ENCODE results near the gene MGAT3.
"Not testable (repeated sequence)": the region's sequence is repeated elsewhere in the genome, so short reads cannot be mapped to it uniquely, and the experiment has no call there.

Gene MGAT3

GRCh38 chr22:39490135-39490798 lies 33.5 kb downstream of the MGAT3 start:
- peak in 1 of 2 experiments; percentile 10 for DNase-seq (ENCODE audit: low read depth in 2 of 2)

DNA sequence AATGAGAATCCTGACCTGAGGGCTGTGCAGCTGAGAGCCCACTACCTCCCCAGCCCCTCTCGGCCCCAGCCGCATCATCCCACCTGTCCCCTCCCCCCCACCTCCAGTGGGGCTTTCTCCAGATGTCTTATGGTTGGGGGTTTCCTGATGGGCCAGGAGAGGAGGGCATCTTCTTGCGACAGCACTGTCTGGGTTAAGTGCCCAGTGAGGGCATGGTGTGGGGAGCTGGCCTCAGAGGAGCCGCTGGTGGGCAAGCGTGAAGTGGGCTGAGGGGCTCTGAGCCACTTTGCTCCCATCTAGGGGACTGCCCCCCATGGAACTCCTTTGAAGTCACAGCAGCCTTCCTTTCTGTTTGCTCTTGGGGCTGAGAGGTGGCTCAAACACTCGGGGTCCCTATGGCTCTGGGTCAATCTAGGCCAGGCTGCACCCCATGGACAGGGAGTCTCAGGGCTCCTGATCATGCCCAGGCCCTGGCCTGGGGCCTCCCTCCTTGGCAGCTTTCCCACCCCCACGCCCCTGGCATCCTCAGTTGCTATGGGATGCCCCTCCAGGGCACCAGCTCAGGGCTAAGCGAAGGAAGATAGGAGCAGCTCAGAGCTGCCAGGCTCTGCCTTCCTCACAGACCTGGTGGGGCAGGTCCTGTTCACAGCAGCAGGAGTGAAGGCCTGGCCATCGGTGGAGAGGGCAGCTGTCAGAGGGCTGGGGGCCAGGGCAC lies 34.3 kb downstream of the MGAT3 start:
- DNase-seq (ENCODE audit: low read depth in 2 of 2): no peak

- DNase-seq (ENCODE audit: low read depth in 2 of 2): no peak
Observed at GRCh38 chr22:39491696-39492095, 34.9 kb downstream of the MGAT3 start.

DNA sequence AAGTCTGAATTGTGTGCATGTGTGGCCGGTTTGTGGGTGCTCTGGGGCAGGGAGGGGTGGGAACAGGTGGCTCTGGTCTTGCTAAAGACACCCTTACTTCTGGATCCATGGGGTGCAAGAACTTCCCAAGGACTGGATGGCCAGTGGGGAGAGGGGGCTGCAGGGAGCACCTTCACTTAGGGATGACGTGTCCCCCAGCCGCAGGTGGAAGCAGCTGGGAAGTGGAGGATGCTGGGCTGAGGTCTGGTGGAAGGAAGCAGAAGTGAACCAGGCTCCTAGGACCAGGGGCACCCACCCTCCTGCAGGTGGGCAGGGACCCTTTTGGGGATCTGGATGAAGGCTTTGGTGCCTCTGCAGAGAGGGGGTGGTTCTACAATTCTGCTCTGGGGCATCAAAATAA lies 35.4 kb downstream of the MGAT3 start:
- DNase-seq (ENCODE audit: low read depth in 2 of 2): no peak

GRCh38 chr22:39493759-39494158 lies 36.9 kb downstream of the MGAT3 start:
- DNase-seq (ENCODE audit: low read depth in 2 of 2): peak in 1 of 2 experiments; percentile 20

DNA sequence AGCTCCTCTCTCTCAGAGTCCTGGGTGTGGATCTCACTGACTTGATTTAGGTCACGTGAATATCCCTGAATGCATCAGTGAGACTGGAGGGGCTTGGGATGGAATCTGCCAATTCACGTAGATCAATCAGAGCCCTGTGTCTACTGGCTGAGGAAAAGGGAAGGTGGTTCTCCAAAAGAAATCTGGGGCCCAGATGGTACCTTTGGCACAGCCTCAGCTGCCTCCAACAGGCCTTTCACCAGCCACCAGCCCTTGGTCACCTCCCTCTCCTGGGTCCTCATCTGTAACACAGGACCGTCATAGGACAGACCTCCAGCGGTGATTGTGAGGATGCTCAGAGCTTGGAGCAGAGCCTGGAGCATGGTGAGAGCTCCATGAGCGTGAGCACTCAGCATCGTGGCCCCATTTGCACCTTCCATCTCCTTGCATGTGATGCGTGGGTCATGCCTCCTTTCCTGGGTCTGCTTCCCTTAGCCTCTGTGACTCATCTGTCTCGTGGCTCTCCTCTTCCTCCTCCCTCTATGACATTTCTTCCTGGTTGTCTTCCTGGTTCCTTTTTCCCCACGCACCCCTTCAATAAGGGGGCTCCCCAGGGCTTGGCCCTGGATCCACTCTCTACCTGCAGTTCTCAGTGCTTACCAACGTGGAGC lies 37.8 kb downstream of the MGAT3 start:
- DNase-seq (ENCODE audit: low read depth in 2 of 2): no peak

GRCh38 chr22:39496131-39496838 lies 39.5 kb downstream of the MGAT3 start:
- DNase-seq (ENCODE audit: low read depth in 2 of 2): no peak

DNA sequence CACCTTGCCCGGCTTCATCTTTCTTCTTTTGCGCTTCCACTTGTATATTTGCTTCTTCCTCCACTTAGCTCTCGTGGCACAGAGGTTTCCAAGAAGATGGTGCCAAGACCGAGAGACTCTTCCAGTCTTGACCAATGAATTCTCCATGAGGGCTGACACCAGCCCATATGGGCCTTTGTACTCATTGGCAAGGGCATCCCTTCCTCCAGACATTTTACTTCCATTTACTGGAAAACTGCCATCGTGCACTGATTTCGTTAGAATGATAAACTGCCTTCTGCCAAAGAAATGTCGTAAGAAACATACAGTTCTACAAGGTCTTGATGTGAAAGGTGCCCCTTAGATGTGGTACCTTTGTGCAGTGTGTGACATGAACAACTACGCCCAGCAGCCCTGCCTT lies 40.6 kb downstream of the MGAT3 start:
- no peak for DNase-seq (ENCODE audit: low read depth in 2 of 2)

- no peak for DNase-seq (ENCODE audit: low read depth in 2 of 2)
Observed at GRCh38 chr22:39498368-39498767, 41.6 kb downstream of the MGAT3 start.

DNA sequence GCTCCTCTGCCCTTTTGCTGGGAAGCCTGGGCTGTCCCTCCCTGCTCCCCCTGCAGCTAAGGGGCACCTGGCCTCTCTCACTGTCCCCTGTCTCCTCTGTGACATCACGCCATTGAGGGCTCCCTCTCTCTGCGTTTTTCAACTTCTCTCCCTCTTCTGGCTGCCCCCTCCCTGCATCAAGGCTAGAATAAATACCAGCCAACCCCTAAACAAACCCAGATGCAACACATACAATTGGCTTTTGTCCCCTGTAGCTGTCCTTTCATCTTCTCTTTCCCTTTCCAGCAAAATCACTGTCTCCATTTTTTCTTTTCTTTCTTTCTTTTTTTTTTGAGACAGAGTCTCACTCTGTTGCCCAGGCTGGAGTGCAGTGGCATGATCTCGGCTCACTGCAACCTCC lies 42.0 kb downstream of the MGAT3 start:
- no peak for DNase-seq (ENCODE audit: low read depth in 2 of 2)

- no peak for DNase-seq (ENCODE audit: low read depth in 2 of 2)
Observed at GRCh38 chr22:39500101-39500500, 43.3 kb downstream of the MGAT3 start.

DNA sequence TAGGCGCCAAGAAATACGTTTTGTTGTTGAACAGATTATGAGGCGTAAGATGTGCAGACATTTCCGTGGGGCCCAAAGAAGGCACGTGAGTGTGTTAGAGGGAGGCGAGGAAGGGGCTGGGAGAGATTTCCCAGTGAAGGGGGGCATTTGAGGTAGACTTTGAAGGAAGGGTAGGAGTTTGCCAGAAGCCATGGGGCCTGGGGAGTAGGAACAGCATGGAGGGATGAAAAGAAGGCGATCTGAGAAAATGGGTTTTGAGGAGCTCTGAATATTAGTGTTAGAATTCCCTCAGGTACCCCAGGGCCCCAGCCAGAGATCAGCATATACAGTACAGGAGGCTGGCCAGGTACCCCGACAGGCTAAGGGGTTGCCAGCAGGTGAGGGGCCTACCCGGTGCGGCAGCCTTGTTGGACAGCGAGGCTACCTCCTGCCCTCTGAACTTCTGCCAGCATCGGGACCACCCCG lies 44.9 kb downstream of the MGAT3 start:
- DNase-seq (ENCODE audit: low read depth in 2 of 2): no peak

GRCh38 chr22:39502109-39502788 lies 45.4 kb downstream of the MGAT3 start, which contains the start of gene MIEF1:
MIEF1 (plus strand) TSS chr22:39502290; CDS start chr22:39511295, 9,005 bp downstream.
- peak; percentile 76 to 79 for DNase-seq (ENCODE audit: low read depth in 2 of 2)

DNA sequence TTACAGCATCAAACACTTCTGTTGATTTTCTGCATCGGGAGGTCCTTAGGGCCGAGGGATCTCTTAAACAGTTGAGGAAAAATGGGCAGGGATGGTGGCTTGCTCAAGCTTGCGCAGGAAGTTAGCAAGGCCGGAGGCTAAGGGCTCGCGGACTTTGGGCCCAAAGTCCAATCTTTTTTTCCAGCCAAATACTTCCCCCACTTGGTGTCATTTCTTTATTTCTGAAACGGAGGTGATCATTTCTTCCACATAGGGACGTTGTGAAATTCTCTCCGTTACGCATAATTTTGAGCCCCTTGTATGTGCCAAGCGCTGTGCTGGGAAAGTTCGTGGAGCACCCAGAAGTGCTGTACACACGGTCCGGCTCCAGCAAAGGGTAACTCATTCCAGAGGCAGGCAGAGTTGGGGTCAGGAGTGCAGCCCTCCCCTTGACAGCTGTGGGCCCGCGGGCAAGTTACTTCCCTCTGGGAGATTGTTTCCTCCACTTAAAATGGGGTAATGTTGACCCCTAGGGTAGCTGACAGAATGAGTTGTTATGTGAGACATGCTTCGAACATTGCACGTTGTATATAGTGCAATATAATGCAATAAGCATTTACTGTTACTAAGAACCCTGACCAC lies 46.1 kb downstream of the MGAT3 start:
- DNase-seq (ENCODE audit: low read depth in 2 of 2): no peak

- no peak for DNase-seq (ENCODE audit: low read depth in 2 of 2)
Observed at GRCh38 chr22:39503630-39504029, 46.8 kb downstream of the MGAT3 start.

DNA sequence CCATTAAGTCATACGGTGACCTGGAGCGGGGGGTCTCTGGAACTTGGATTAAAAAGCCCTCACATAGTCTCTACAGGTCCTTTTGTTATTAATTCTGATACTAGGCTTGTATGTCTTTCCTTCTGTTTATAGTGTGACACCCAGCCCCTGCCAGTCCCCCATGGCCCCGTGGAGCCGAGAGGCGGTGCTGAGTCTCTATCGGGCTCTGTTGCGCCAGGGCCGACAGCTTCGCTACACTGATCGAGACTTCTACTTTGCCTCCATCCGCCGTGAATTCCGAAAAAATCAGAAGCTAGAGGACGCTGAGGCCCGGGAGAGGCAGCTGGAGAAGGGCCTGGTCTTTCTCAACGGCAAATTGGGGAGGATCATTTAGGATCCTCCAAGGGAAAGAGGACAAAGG lies 47.3 kb downstream of the MGAT3 start:
- no peak for DNase-seq (ENCODE audit: low read depth in 2 of 2)

DNA sequence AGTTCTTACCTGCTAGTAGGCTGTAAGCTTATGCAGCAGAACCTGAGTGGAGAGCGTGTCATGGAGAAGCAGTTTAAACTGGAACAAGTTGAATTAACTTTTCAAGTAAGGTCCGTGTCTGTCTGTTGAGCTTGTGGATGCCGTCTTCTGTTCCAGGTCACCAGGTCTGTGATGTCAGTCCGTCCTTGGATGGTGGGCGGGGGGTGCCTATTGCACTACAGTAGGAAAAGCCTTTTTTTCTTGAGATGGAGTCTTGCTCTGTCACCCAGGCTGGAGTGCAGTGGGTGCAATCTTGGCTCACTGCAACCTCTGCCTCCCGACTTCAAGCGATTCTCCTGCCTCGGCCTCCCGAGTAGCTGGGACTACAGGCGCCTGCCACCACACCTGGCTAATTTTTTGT lies 50.2 kb downstream of the MGAT3 start:
- DNase-seq (ENCODE audit: low read depth in 2 of 2): not testable (repeated sequence)

DNA sequence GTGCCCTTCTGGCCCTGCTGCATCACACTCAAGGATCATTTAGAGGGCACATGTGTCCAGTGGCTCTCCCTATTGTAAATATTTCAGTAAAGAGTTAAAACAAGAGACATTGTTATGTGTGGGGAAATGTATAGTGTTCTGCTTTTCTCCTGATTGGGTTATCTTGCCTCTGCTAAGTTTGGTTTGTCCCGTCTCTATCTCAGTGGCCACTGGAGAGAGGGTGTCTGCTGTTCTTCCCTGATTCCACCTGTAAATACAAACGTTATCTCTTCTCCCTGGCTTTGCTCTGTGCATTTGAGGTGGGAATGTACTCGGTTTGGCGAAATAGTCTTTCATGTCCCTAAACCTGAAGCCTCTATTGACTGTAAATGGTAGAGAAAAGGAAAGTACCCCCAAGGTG lies 51.6 kb downstream of the MGAT3 start:
- DNase-seq (ENCODE audit: low read depth in 2 of 2): no peak

- no peak for DNase-seq (ENCODE audit: low read depth in 2 of 2)
Observed at GRCh38 chr22:39510529-39511149, 53.8 kb downstream of the MGAT3 start.

DNA sequence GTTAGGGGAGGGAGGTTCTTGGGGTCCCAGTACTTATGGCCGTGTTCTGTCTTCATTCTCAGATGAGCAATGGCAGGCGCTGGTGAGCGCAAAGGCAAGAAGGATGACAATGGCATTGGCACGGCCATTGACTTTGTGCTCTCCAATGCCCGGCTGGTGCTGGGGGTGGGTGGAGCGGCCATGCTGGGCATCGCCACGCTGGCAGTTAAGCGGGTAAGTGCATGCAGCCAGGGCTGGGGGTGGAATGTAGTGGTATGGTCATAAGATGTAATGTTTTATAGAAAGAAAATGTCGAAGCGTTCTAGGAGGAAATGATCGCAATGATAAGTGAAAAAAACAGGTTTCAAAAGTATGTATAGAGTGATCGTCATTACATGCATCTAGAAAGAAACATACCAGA lies 54.4 kb downstream of the MGAT3 start:
- no peak for DNase-seq (ENCODE audit: low read depth in 2 of 2)

DNA sequence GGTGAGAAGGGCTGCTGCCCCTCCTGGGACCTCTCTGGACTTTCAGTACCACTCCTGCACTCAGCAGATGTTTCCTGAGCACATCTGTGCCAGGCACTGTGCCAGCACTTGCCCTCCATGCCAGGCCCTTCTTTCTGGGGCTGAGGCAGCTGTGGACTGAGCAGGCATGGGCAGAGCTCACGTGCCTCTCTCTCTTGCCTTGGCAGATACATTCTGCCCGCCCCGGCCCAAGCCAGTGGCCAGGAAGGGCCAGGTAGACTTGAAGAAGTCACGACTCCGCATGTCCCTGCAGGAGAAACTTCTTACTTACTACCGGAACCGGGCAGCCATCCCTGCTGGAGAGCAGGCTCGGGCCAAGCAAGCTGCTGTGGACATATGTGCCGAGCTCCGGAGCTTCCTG lies 55.2 kb downstream of the MGAT3 start:
- DNase-seq (ENCODE audit: low read depth in 2 of 2): no peak

Data from fibroblast of skin of left biceps (primary cell).